Measurements from ENCODE around the gene CD4.

The CD4 gene

GRCh38 chr12:6780573-6780972 is 8.8 kb upstream of the CD4 start:
- Histone ChIP-seq H3K4me3 (ENCODE audit: low read length) (no peak overlapping the region), H3K9me3 (ENCODE audit: insufficient read depth, low read depth, low read length) (no peaks in the 10 kb centered on the region), H3K9ac (ENCODE audit: low read depth, low read length) (no peak overlapping the region), H3K36me3 (ENCODE audit: insufficient read depth, low read length) (no peaks in the 10 kb centered on the region), H3K27me3 (ENCODE audit: insufficient read depth, low read length) (peaks cover 15% of the 10 kb centered on the region; the same call in 1 of the 2 replicates), H3K27ac (ENCODE audit: low read depth, low read length) (no peak overlapping the region), H3K4me1 (ENCODE audit: insufficient read depth, low read length) (no peaks in the 10 kb centered on the region)
- WGBS = 89% methylated on average over 6 of the region's 6 CpGs

GRCh38 chr12:6782119-6782518 is 7.2 kb upstream of the CD4 start:
- no peak overlapping the region for H3K9ac ChIP-seq (ENCODE audit: low read depth, low read length)
- WGBS = 86% methylated on average over 6 of the region's 6 CpGs

GRCh38 chr12:6782850-6783566 is 6.3 kb upstream of the CD4 start:
- Histone ChIP-seq H3K27ac (ENCODE audit: low read depth, low read length) (no peak overlapping the region), H3K9me3 (ENCODE audit: insufficient read depth, low read depth, low read length) (no peaks in the 10 kb centered on the region), H3K9ac (ENCODE audit: low read depth, low read length) (no peak overlapping the region), H3K4me3 (ENCODE audit: low read length) (no peak overlapping the region), H3K36me3 (ENCODE audit: insufficient read depth, low read length) (no peaks in the 10 kb centered on the region), H3K27me3 (ENCODE audit: insufficient read depth, low read length) (peaks cover 3% of the 10 kb centered on the region; the same call in 1 of the 2 replicates), H3K4me1 (ENCODE audit: insufficient read depth, low read length) (peaks cover 12% of the 10 kb centered on the region)
- 75% methylated on average over 9 of the region's 10 CpGs for WGBS

More at GRCh38 chr12:6782119-6782518, 7.2 kb upstream of the CD4 start:
- Histone ChIP-seq H3K36me3 (ENCODE audit: insufficient read depth, low read length) (no peaks in the 10 kb centered on the region), H3K27me3 (ENCODE audit: insufficient read depth, low read length) (peaks cover 10% of the 10 kb centered on the region; the same call in 1 of the 2 replicates), H3K9me3 (ENCODE audit: insufficient read depth, low read depth, low read length) (no peaks in the 10 kb centered on the region), H3K27ac (ENCODE audit: low read depth, low read length) (no peak overlapping the region), H3K4me3 (ENCODE audit: low read length) (no peak overlapping the region), H3K4me1 (ENCODE audit: insufficient read depth, low read length) (peaks cover 10% of the 10 kb centered on the region)

- Histone ChIP-seq H3K4me3 (ENCODE audit: low read length) (no peak overlapping the region), H3K27me3 (ENCODE audit: insufficient read depth, low read length) (no peaks in the 10 kb centered on the region), H3K27ac (ENCODE audit: low read depth, low read length) (no peak overlapping the region), H3K9me3 (ENCODE audit: insufficient read depth, low read depth, low read length) (no peaks in the 10 kb centered on the region), H3K36me3 (ENCODE audit: insufficient read depth, low read length) (no peaks in the 10 kb centered on the region), H3K4me1 (ENCODE audit: insufficient read depth, low read length) (peaks cover 12% of the 10 kb centered on the region), H3K9ac (ENCODE audit: low read depth, low read length) (no peak overlapping the region)
- 87% methylated on average over 9 of the region's 9 CpGs for WGBS
Observed at GRCh38 chr12:6783828-6784227, 5.5 kb upstream of the CD4 start.

- no peak overlapping the region for H3K27ac ChIP-seq (ENCODE audit: low read depth, low read length)
- WGBS = 75% methylated on average over 5 of the region's 5 CpGs
- H3K27me3 ChIP-seq (ENCODE audit: insufficient read depth, low read length) = no peaks in the 10 kb centered on the region
- H3K36me3 ChIP-seq (ENCODE audit: insufficient read depth, low read length) = no peaks in the 10 kb centered on the region
- H3K4me1 ChIP-seq (ENCODE audit: insufficient read depth, low read length) = peaks cover 16% of the 10 kb centered on the region
- H3K4me3 ChIP-seq (ENCODE audit: low read length) = no peak overlapping the region
- no peaks in the 10 kb centered on the region for H3K9me3 ChIP-seq (ENCODE audit: insufficient read depth, low read depth, low read length)
- no peak overlapping the region for H3K9ac ChIP-seq (ENCODE audit: low read depth, low read length)
Observed at GRCh38 chr12:6784296-6784695, 5.0 kb upstream of the CD4 start.

- no peaks in the 10 kb centered on the region for H3K36me3 ChIP-seq (ENCODE audit: insufficient read depth, low read length)
- 88% methylated on average over 5 of the region's 5 CpGs for WGBS
- no peaks in the 10 kb centered on the region for H3K9me3 ChIP-seq (ENCODE audit: insufficient read depth, low read depth, low read length)
- H3K4me3 ChIP-seq (ENCODE audit: low read length) = no peak overlapping the region
- H3K27me3 ChIP-seq (ENCODE audit: insufficient read depth, low read length) = no peaks in the 10 kb centered on the region
- peaks cover 16% of the 10 kb centered on the region for H3K4me1 ChIP-seq (ENCODE audit: insufficient read depth, low read length)
- no peak overlapping the region for H3K27ac ChIP-seq (ENCODE audit: low read depth, low read length)
- H3K9ac ChIP-seq (ENCODE audit: low read depth, low read length) = no peak overlapping the region
Observed at GRCh38 chr12:6784761-6785160, 4.6 kb upstream of the CD4 start.

- H3K9me3 ChIP-seq (ENCODE audit: insufficient read depth, low read depth, low read length) = no peaks in the 10 kb centered on the region
- 63% methylated on average over 6 of the region's 9 CpGs for WGBS
- H3K4me1 ChIP-seq (ENCODE audit: insufficient read depth, low read length) = peaks cover 16% of the 10 kb centered on the region
- H3K36me3 ChIP-seq (ENCODE audit: insufficient read depth, low read length) = no peaks in the 10 kb centered on the region
- no peaks in the 10 kb centered on the region for H3K27me3 ChIP-seq (ENCODE audit: insufficient read depth, low read length)
- H3K9ac ChIP-seq (ENCODE audit: low read depth, low read length) = no peak overlapping the region
- H3K27ac ChIP-seq (ENCODE audit: low read depth, low read length) = peak overlapping the region; percentile 7; the same call in 1 of the 2 replicates
- no peak overlapping the region for H3K4me3 ChIP-seq (ENCODE audit: low read length)
Observed at GRCh38 chr12:6786416-6787094, 2.8 kb upstream of the CD4 start.

GRCh38 chr12:6787309-6787708 is 2.0 kb upstream of the CD4 start:
- no peaks in the 10 kb centered on the region for H3K36me3 ChIP-seq (ENCODE audit: insufficient read depth, low read length)
- no peaks in the 10 kb centered on the region for H3K27me3 ChIP-seq (ENCODE audit: insufficient read depth, low read length)
- H3K9ac ChIP-seq (ENCODE audit: low read depth, low read length) = no peak overlapping the region
- peaks cover 16% of the 10 kb centered on the region for H3K4me1 ChIP-seq (ENCODE audit: insufficient read depth, low read length)
- H3K4me3 ChIP-seq (ENCODE audit: low read length) = no peak overlapping the region
- WGBS = 94% methylated on average over 5 of the region's 5 CpGs
- peak overlapping the region; percentile 7; the same call in 1 of the 2 replicates for H3K27ac ChIP-seq (ENCODE audit: low read depth, low read length)
- no peaks in the 10 kb centered on the region for H3K9me3 ChIP-seq (ENCODE audit: insufficient read depth, low read depth, low read length)

GRCh38 chr12:6790496-6791150 is 1.3 kb downstream of the CD4 start:
- Histone ChIP-seq H3K27ac (ENCODE audit: low read depth, low read length) (no peak overlapping the region), H3K9me3 (ENCODE audit: insufficient read depth, low read depth, low read length) (no peaks in the 10 kb centered on the region), H3K36me3 (ENCODE audit: insufficient read depth, low read length) (no peaks in the 10 kb centered on the region), H3K4me1 (ENCODE audit: insufficient read depth, low read length) (peaks cover 20% of the 10 kb centered on the region), H3K9ac (ENCODE audit: low read depth, low read length) (no peak overlapping the region), H3K4me3 (ENCODE audit: low read length) (no peak overlapping the region), H3K27me3 (ENCODE audit: insufficient read depth, low read length) (no peaks in the 10 kb centered on the region)
- 92% methylated on average over 12 of the region's 12 CpGs for WGBS

GRCh38 chr12:6791931-6792520 is 2.7 kb downstream of the CD4 start:
- 92% methylated on average over 12 of the region's 13 CpGs for WGBS
- H3K27ac ChIP-seq (ENCODE audit: low read depth, low read length) = no peak overlapping the region
- H3K4me1 ChIP-seq (ENCODE audit: insufficient read depth, low read length) = peaks cover 11% of the 10 kb centered on the region
- H3K27me3 ChIP-seq (ENCODE audit: insufficient read depth, low read length) = no peaks in the 10 kb centered on the region
- H3K36me3 ChIP-seq (ENCODE audit: insufficient read depth, low read length) = no peaks in the 10 kb centered on the region
- no peak overlapping the region for H3K4me3 ChIP-seq (ENCODE audit: low read length)
- H3K9me3 ChIP-seq (ENCODE audit: insufficient read depth, low read depth, low read length) = no peaks in the 10 kb centered on the region
- H3K9ac ChIP-seq (ENCODE audit: low read depth, low read length) = no peak overlapping the region
